HS-5 (cell line): ENCODE results near the gene DNTT.

ENCODE experiments used
- DNase-seq: peaks from one replicate; pipeline ENCODE4 v3.0.0-alpha.2; 2012; ENCODE audit warnings: low read depth

DNTT gene

GRCh38 chr10:96309628-96310320, 5.5 kb downstream of the DNTT start:
- no peak for DNase-seq

- no peak for DNase-seq
Observed at GRCh38 chr10:96310321-96310669, 6.1 kb downstream of the DNTT start.

GRCh38 chr10:96311180-96311715, 7.0 kb downstream of the DNTT start:
- no peak for DNase-seq

- no peak for DNase-seq
Observed at GRCh38 chr10:96313344-96313743, 9.1 kb downstream of the DNTT start.

GRCh38 chr10:96317067-96317833, 13.0 kb downstream of the DNTT start:
- no peak for DNase-seq

GRCh38 chr10:96319754-96320474, 15.7 kb downstream of the DNTT start:
- no peak for DNase-seq

GRCh38 chr10:96321822-96322221, 17.6 kb downstream of the DNTT start:
- DNase-seq = no peak

- DNase-seq = no peak
Observed at GRCh38 chr10:96322275-96322674, 18.0 kb downstream of the DNTT start.

- DNase-seq = no peak
Observed at GRCh38 chr10:96324447-96324846, 20.2 kb downstream of the DNTT start.

- no peak for DNase-seq
Observed at GRCh38 chr10:96325719-96326373, 21.6 kb downstream of the DNTT start.

- no peak for DNase-seq
Observed at GRCh38 chr10:96327462-96327861, 23.2 kb downstream of the DNTT start.

- DNase-seq = no peak
Observed at GRCh38 chr10:96333101-96333500, 28.9 kb downstream of the DNTT start.

- no peak for DNase-seq
Observed at GRCh38 chr10:96334616-96335526, 30.6 kb downstream of the DNTT start.

GRCh38 chr10:96337106-96337505, 32.9 kb downstream of the DNTT start:
- DNase-seq = no peak

- no peak for DNase-seq
Observed at GRCh38 chr10:96338279-96338925, 34.2 kb downstream of the DNTT start.

- no peak for DNase-seq
Observed at GRCh38 chr10:96339383-96339782, 35.1 kb downstream of the DNTT start.

- DNase-seq = no peak
Observed at GRCh38 chr10:96339956-96340904, 36.0 kb downstream of the DNTT start.

GRCh38 chr10:96341219-96342182, 37.3 kb downstream of the DNTT start:
- no peak for DNase-seq
